ENCODE data around the gene C11orf24.

C11orf24 gene

DNA sequence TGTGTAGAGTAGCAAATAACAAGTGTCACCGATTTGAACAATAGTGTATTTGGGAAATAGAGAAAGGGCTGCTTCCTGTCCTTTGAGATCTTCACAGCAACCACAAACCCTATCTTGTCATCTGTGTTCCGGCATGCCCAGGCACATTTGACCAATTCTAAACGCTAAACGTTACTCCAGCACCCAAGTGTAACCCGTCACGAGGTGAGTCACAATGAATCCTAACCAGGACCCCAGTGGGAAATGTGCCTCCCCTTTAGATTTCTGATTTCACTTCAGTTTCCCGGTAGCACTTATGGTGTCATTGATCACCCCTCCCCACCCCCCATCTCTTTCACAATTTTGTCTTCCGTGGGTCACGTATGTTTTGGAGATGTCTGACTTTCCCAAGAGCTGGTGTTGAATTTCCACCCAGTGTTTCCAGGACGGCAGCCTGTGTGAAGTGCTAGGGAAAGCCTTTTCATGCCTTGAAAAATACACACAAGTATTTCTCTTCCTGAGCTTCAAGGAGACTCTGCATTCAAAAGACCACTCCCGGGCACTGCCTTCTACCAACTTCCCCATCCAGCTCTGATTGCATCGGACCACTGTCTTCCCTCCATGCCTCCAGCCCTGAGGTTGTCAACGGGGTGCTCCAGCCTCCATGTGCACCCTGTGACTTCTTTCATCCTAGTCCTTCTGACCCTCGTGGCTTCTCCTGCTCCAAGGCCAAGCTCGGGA, 10.5 kb upstream of the C11orf24 start:
- Histone ChIP-seq H3K27me3 (no peaks in the 10 kb centered on the region), H3K9me3 (no peaks in the 10 kb centered on the region), H3K4me1 (no peaks in the 10 kb centered on the region), H3K36me3 (no peaks in the 10 kb centered on the region), H3K4me3 (ENCODE audit: low read depth, low read length) (no peak overlapping the region)
- no peak for DNase-seq
- TF ChIP-seq, protein P1, sequence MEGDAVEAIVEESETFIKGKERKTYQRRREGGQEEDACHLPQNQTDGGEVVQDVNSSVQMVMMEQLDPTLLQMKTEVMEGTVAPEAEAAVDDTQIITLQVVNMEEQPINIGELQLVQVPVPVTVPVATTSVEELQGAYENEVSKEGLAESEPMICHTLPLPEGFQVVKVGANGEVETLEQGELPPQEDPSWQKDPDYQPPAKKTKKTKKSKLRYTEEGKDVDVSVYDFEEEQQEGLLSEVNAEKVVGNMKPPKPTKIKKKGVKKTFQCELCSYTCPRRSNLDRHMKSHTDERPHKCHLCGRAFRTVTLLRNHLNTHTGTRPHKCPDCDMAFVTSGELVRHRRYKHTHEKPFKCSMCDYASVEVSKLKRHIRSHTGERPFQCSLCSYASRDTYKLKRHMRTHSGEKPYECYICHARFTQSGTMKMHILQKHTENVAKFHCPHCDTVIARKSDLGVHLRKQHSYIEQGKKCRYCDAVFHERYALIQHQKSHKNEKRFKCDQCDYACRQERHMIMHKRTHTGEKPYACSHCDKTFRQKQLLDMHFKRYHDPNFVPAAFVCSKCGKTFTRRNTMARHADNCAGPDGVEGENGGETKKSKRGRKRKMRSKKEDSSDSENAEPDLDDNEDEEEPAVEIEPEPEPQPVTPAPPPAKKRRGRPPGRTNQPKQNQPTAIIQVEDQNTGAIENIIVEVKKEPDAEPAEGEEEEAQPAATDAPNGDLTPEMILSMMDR (IDR thresholded peaks at IDR 0.05; ENCODE audit: low read depth, low read length), result no peak

- TF ChIP-seq, protein P1 (IDR thresholded peaks at IDR 0.05; ENCODE audit: low read depth, low read length), result no peak
- DNase-seq, result no peak
- Histone ChIP-seq H3K4me1 (no peaks in the 10 kb centered on the region), H3K4me3 (ENCODE audit: low read depth, low read length) (no peak overlapping the region), H3K9me3 (no peaks in the 10 kb centered on the region), H3K27me3 (no peaks in the 10 kb centered on the region), H3K36me3 (no peaks in the 10 kb centered on the region)
Observed at GRCh38 chr11:68279676-68280075, 7.9 kb upstream of the C11orf24 start.

DNA sequence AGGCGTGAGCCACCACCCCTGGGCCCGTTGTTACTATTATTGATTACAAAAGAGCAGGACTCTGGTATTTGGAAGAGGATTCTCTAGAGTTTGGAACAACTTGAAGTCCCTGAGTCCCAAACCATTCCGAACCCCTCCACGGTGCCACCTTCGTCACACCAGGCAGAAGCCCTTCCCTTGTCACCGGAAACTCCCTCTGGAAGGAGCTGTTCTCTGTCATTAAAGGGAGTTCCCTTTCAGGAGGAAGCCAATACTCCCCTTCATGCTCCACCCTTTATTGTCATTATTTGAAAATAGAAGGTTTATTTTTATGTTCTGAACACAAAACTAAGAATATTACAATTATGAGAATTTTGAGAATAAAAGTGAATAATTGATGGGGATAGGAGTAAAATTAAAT, 5.1 kb upstream of the C11orf24 start:
- Histone ChIP-seq H3K4me3 (ENCODE audit: low read depth, low read length) (no peak overlapping the region), H3K9me3 (no peaks in the 10 kb centered on the region), H3K27me3 (no peaks in the 10 kb centered on the region), H3K36me3 (no peaks in the 10 kb centered on the region), H3K4me1 (no peaks in the 10 kb centered on the region)
- TF ChIP-seq, protein P1 (IDR thresholded peaks at IDR 0.05; ENCODE audit: low read depth, low read length), result no peak
- no peak for DNase-seq

- no peaks in the 10 kb centered on the region for H3K27me3 ChIP-seq
- no peaks in the 10 kb centered on the region for H3K36me3 ChIP-seq
- no peaks in the 10 kb centered on the region for H3K9me3 ChIP-seq
- no peak overlapping the region for H3K4me3 ChIP-seq (ENCODE audit: low read depth, low read length)
- TF ChIP-seq, protein P1 (IDR thresholded peaks at IDR 0.05; ENCODE audit: low read depth, low read length), result no peak
- no peaks in the 10 kb centered on the region for H3K4me1 ChIP-seq
- DNase-seq, result no peak
Observed at GRCh38 chr11:68275721-68276507, 4.1 kb upstream of the C11orf24 start.

- Histone ChIP-seq H3K4me1 (no peaks in the 10 kb centered on the region), H3K4me3 (ENCODE audit: low read depth, low read length) (no peak overlapping the region), H3K9me3 (no peaks in the 10 kb centered on the region), H3K27me3 (no peaks in the 10 kb centered on the region), H3K36me3 (no peaks in the 10 kb centered on the region)
- TF ChIP-seq, protein P1 (IDR thresholded peaks at IDR 0.05; ENCODE audit: low read depth, low read length), result no peak
- no peak for DNase-seq
Observed at GRCh38 chr11:68274306-68274705, 2.5 kb upstream of the C11orf24 start.
